Spleen (tissue), 11 donors: ENCODE data around the gene PCSK1N. TPM values are rescaled to one million over a fixed set of nuclear protein-coding genes. Genes with fewer than 3 reads are reported as not detected.
"Not testable (repeated sequence)": the region's sequence is repeated elsewhere in the genome, so short reads cannot be mapped to it uniquely, and the experiment has no call there.

Experiments
- DNase-seq: peaks from one replicate; pipeline ENCODE4 v3.0.0-alpha.2; 2020
- H3K27ac ChIP-seq, 8 donors: fragments of 200-600 bp; sonication (generic) in 7 of 8; 1 replicate in 4 of 8; 2 replicates in 4 of 8; pipeline versions ENCODE4 v1.5.0 to v1.8.0; 2016 to 2021; ENCODE audit warnings: inconsistent platforms in 4 of 8, mild to moderate bottlenecking in 4 of 8, moderate library complexity in 1 of 8
- H3K27me3 ChIP-seq, 7 donors: fragments of 200-600 bp; sonication (generic) in 6 of 7; replicated peaks in 1 of 7; 1 replicate in 4 of 7; 2 replicates in 3 of 7; pipeline versions ENCODE4 v1.5.0 to v1.8.0; 2016 to 2021; ENCODE audit warnings: inconsistent platforms in 3 of 7, mild to moderate bottlenecking in 1 of 7
- H3K36me3 ChIP-seq, 6 donors: fragments of 200-600 bp; sonication (generic) in 5 of 6; 1 replicate in 4 of 6; 2 replicates in 2 of 6; pipeline versions ENCODE4 v1.5.0 to v1.8.0; 2016 to 2021; ENCODE audit warnings: inconsistent platforms in 2 of 6
- H3K4me1 ChIP-seq, 6 donors: fragments of 200-600 bp; sonication (generic) in 5 of 6; 1 replicate in 3 of 6; 2 replicates in 3 of 6; pipeline versions ENCODE4 v1.5.0 to v1.8.0; 2016 to 2021; ENCODE audit warnings: inconsistent platforms in 3 of 6
- H3K4me3 ChIP-seq, 8 donors: fragments of 200-600 bp; sonication (generic) in 7 of 8; 1 replicate in 4 of 8; 2 replicates in 4 of 8; pipeline versions ENCODE4 v1.5.0 to v1.8.0; 2016 to 2021; ENCODE audit warnings: inconsistent platforms in 4 of 8, mild to moderate bottlenecking in 4 of 8, moderate library complexity in 2 of 8
- H3K9me3 ChIP-seq, 8 donors: fragments of 200-600 bp; sonication (generic) in 7 of 8; 1 replicate in 4 of 8; 2 replicates in 4 of 8; pipeline versions ENCODE4 v1.5.0 to v1.8.0; 2016 to 2021; ENCODE audit warnings: inconsistent platforms in 4 of 8
- CTCF ChIP-seq, 11 experiments: fragments of 200-600 bp in 7 of 11; fragments of 450-650 bp in 4 of 11; sonication (generic) in 4 of 11; IDR thresholded peaks in 8 of 11; conservative IDR thresholded peaks in 3 of 11; 1 replicate in 7 of 11; 2 replicates in 4 of 11; pipeline versions ENCODE4 v1.4.0 to v1.8.0; 2016 to 2021; ENCODE audit warnings: antibody characterized with exemption in 11 of 11, inconsistent platforms in 4 of 11, mild to moderate bottlenecking in 1 of 11
- POLR2A ChIP-seq, 3 donors: fragments of 450-650 bp; IDR thresholded peaks; one replicate each; pipeline ENCODE4 v1.5.1; 2017; ENCODE audit warnings: antibody characterized with exemption in 3 of 3, mild to moderate bottlenecking in 1 of 3
- POLR2AphosphoS5 ChIP-seq, 3 donors: sonication (generic); formaldehyde crosslinking; IDR thresholded peaks; one replicate each; pipeline ENCODE4 v1.5.1; 2017; ENCODE audit warnings: antibody characterized with exemption in 3 of 3
- WGBS, 5 donors: extraction: QIAGEN DNeasy Blood & Tissue Kit in 3 of 5; methylation state at CpG; one replicate each; pipeline versions ENCODE4 v1.1.5 to v1.1.7; 2013 to 2018; 5-methylcytosine and 5-hydroxymethylcytosine counted together
- intact Hi-C: fragments of 100-400 bp; cut with DNase I; formaldehyde crosslinking; loops from one replicate; pipeline ENCODE4 v1.15.0; 2023; ENCODE audit warnings: low total_unique reads
- polyA plus RNA-seq, 3 donors: library from polyadenylated mRNA; stranded (reverse); fragments of 200-250 nt; gene quantifications; one replicate each; pipeline ENCODE4 v1.2.1, GENCODE V29; 2013
- total RNA-seq, 7 donors: library from RNA; depleted of rRNA in 3 of 7; stranded (reverse); fragments of >200 nt in 3 of 7; fragmentation: NEBNext Ultra II Directional in 4 of 7; extraction: Animal tissue kit (Norgen Biotek cat#: 25700) in 4 of 7; gene quantifications; one replicate each; pipeline versions ENCODE4 v1.1.0 to v1.2.1, GENCODE V29; 2016 to 2021
- donor health status: healthy with polysubstance abuse.
- donor health status: DM: no; HTN: no; CAD: no; lungs with moderate emphysema.
- donor health status: DM: no; HTN: no; CAD: no.
- donor health status: Bipolar disorder and iron deficiency.
- donor health status: healthy.
- donor health status: DM: no; HTN: no; CAD: no.
- donor health status: DM: yes; HTN: yes; CAD: no.

The PCSK1N gene
- total and polyA plus RNA-seq, 10 donors = 0.10 to 0.74 (median 0.42) TPM; not detected in 4

GRCh38 chrX:48823053-48823452 is 12.4 kb downstream of the PCSK1N start:
- 63 to 93% (median 81%) methylated on average over 1 to 6 of the region's 6 CpGs; no CpG with 5 or more reads in 1 of the 5 donors for WGBS, 5 donors
- peaks cover 0 to 15% (median 8%) of the 10 kb centered on the region in 6 donors for H3K4me1 ChIP-seq
- intact Hi-C loops = no loop called here
- TF ChIP-seq POLR2A (IDR thresholded peaks at IDR 0.05) (no peak), POLR2AphosphoS5 (IDR thresholded peaks at IDR 0.05) (no peak), CTCF (IDR thresholded peaks at IDR 0.05 in 8 of 11, conservative IDR thresholded peaks at IDR 0.05 in 3 of 11) (no peak)
- H3K4me3 ChIP-seq = no peak overlapping the region
- peaks cover 0 to 8% (median 0%) of the 10 kb centered on the region in 8 donors for H3K9me3 ChIP-seq
- H3K27ac ChIP-seq = no peak overlapping the region
- no peak for DNase-seq
- H3K27me3 ChIP-seq = peaks cover 0 to 38% (median 13%) of the 10 kb centered on the region in 7 donors
- H3K36me3 ChIP-seq = peaks cover 0 to 80% (median 5%) of the 10 kb centered on the region in 6 donors

- H3K27ac ChIP-seq, intact Hi-C loops, H3K27me3 ChIP-seq, H3K4me1 ChIP-seq, H3K4me3 ChIP-seq, H3K9me3 ChIP-seq, DNase-seq: not testable (repeated sequence)
- WGBS, 5 donors = 83 to 96% (median 91%) methylated on average over 9 of the region's 9 CpGs
- peaks cover 0 to 100% (median 15%) of the 10 kb centered on the region in 6 donors for H3K36me3 ChIP-seq
Measured at GRCh38 chrX:48819394-48819793, 16.0 kb downstream of the PCSK1N start.

GRCh38 chrX:48818866-48819265 is 16.5 kb downstream of the PCSK1N start:
- intact Hi-C loops = no loop called here
- Histone ChIP-seq H3K4me1 (no peaks in the 10 kb centered on the region), H3K4me3 (no peak overlapping the region), H3K27me3 (peaks cover 0 to 10% (median 0%) of the 10 kb centered on the region in 7 donors), H3K36me3 (peaks cover 0 to 100% (median 14%) of the 10 kb centered on the region in 6 donors), H3K9me3 (no peaks in the 10 kb centered on the region), H3K27ac (no peak overlapping the region)
- no peak for DNase-seq
- no peak for TF ChIP-seq POLR2AphosphoS5 (IDR thresholded peaks at IDR 0.05)
- no peak for TF ChIP-seq CTCF (IDR thresholded peaks at IDR 0.05 in 8 of 11, conservative IDR thresholded peaks at IDR 0.05 in 3 of 11)
- no peak for TF ChIP-seq POLR2A (IDR thresholded peaks at IDR 0.05)
- 85 to 98% (median 95%) methylated on average over 4 of the region's 4 CpGs; no CpG with 5 or more reads in 1 of the 5 donors for WGBS, 5 donors

GRCh38 chrX:48818098-48818497 is 17.3 kb downstream of the PCSK1N start:
- intact Hi-C loops = no loop called here
- no peak overlapping the region for H3K4me3 ChIP-seq
- TF ChIP-seq POLR2AphosphoS5 (IDR thresholded peaks at IDR 0.05) (peak in 2 of 3 donors; percentile 7 to 25), CTCF (IDR thresholded peaks at IDR 0.05 in 8 of 11, conservative IDR thresholded peaks at IDR 0.05 in 3 of 11) (no peak), POLR2A (IDR thresholded peaks at IDR 0.05) (no peak)
- H3K9me3 ChIP-seq = no peaks in the 10 kb centered on the region
- no peak overlapping the region for H3K27ac ChIP-seq
- no peaks in the 10 kb centered on the region for H3K4me1 ChIP-seq
- H3K36me3 ChIP-seq = peaks cover 0 to 100% (median 14%) of the 10 kb centered on the region in 6 donors
- H3K27me3 ChIP-seq = peaks cover 0 to 6% (median 0%) of the 10 kb centered on the region in 7 donors
- no peak for DNase-seq
- WGBS, 5 donors = 84 to 100% (median 96%) methylated on average over 2 to 16 of the region's 16 CpGs
